ENCODE results near the gene CLEC4M.
A peak's percentile ranks its signal among the peaks of the same experiment; 100 is the strongest.

CLEC4M gene, protein sequence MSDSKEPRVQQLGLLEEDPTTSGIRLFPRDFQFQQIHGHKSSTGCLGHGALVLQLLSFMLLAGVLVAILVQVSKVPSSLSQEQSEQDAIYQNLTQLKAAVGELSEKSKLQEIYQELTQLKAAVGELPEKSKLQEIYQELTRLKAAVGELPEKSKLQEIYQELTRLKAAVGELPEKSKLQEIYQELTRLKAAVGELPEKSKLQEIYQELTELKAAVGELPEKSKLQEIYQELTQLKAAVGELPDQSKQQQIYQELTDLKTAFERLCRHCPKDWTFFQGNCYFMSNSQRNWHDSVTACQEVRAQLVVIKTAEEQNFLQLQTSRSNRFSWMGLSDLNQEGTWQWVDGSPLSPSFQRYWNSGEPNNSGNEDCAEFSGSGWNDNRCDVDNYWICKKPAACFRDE

DNA sequence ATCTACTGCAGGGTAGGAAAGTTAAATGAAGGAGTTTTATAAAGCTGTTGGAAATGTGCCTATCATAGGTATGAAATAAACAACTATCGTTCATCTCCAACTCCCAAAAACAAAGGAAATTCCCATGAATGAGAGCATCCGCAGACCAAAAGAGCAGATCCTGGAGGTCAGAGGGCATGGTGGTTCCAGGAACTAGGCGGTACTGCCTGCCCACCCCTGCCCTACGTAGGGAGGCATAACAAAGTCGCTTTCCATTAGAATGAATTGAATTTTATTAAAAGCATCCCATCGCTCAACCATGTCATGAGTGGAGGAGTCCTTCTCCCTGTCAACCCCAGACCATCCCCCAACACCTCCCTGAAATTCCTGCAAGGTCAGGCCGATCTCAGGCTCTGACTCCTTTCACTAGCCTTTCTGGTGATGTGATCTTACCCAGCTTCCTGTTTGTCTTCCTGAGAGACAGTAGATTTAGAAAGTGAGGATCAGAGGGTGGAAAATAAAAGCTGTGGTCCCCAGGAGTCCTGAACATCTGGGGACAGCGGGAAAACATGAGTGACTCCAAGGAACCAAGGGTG is at the start of gene CLEC4M:
TSS of gene CLEC4M (plus strand) at position 525 of the 575 bp plus-strand sequence. CDS start at position 549, 24 bp downstream.
- no peak for DNase-seq

DNA sequence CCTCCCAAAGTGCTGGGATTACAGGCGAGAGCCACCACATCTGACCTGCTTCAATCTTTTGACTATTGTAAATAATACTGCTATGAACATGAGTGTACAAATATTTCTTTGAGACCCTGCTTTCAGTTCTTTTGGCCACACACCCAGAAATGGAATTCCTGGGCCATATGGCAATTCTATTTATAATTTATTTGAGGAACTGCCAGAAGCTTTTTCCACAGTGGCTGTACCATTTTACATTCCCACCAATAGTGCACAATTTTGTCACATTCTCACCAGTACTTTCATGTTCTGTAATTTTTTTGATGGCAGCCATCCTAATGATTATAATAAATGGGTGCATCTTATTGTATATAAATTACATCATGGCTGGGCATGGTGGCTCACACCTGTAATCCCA is 47.4 kb upstream of the CLEC4M start:
- DNase-seq = no peak

DNA sequence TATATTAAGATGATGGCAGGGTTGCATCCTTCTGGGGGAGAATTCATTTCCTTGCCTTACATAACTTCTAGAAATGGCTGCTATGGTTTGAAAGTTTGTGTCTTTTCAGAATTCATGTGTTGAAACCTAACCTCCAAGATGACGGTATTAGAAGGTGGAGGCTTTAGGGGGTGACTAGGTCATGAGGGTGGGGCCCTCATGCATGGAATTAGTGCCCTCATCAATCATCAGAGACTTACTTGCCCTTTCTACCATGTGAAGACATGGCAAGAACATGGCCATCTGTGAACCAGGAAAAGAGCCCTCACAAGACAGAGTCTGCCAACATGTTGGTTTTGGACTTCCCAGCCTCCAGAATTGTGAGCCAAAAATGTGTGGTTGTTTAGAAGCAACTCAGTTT is 46.3 kb upstream of the CLEC4M start:
- no peak for DNase-seq

DNA sequence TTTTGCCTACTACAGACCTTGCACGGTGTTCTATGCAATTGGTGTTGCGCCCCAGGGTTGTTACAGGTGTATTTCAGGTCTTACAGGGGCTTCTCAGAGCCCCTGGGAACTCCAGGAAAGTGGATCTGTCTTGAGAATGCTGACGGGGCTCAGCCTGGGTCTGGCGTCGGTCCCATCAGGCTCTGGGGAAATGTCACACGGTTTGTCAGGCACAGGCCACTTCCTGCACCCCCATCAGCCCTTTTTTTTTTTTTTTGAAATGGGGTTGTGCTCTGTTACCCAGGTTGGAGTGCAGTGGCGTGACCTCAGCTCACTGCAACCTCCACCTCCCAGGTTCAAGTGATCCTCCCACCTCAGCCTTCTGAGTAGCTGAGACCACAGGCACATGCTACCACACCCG is 44.4 kb upstream of the CLEC4M start:
- DNase-seq = no peak

DNA sequence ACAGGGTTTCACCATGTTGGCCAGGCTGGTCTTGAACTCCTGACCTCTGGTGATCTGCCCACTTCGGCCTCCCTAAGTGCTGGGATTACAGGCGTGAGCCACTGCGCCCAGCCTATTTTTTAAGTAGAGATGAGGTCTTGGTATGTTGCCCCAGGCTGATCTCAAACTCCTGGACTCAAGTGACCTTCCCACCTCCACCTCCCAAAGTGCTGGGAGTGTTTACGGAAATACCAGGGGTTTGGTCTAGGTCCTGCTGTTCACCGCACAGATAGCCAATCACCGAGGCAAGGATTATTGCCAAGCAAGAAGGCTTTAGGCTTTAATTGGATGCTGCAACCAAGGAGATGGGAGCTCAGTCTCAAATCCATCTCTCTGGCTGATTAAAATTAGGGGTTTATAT is 42.7 kb upstream of the CLEC4M start:
- DNase-seq = peak; percentile 13

DNA sequence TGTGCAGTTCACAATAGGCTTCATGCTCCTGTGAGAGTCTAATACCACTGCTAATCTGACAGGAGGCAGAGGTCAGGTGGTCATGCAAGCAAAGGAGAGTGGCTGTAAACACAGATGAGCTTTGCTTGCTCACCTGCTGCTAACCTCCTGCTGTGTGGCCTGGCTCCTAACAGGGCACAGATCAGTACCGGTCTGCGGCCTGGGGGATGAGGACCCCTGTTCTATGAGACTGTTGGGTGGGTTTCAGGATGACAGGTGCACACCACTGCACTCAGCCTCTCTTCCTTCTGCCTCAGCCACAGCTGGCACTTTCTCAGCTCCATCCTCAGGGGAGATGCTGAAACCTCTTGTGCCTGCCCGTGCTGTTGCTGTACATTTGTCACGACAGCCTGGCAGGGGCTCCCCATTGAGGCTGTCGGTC is 40.8 kb upstream of the CLEC4M start:
- DNase-seq = peak; percentile 61

DNA sequence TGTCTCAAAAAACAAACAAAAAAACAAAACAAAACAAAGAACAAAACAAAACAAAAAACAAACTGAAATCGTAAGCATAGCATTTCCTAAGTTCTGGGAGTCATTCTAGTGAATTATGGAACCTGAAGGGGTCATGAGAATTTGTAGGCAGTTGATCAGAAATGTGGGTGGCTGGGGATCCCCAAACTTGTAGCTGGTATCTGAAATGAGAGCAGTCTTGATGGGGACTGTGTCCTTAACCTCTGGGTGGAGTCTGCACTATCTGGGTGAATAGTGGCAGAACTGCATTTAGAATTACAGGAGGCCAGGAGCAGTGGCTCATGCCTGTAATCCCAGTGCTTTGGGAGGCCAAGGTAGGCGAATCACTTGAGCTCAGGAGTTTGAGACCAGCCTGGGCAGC is 37.3 kb upstream of the CLEC4M start:
- DNase-seq = no peak

DNA sequence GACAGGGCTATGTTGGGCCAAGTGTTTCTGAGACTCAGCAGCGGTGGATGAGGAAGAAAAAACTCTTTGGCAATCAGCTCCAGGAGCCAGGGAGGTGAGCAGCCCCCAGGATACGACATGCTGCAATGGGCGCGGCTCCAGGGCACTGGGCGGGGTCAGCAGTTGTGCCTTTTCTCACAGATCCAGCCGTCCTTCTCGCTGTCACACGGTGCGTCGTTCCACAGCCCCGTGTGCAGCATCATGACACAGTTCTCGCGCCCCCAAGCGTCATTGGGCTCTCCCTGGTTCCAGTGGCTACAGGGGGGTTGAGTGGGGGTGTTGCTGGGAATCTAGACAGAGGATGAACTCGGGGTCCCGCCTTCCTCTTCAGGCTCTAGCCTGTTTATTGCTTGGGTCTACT is 33.8 kb upstream of the CLEC4M start:
- DNase-seq = peak; percentile 25

DNA sequence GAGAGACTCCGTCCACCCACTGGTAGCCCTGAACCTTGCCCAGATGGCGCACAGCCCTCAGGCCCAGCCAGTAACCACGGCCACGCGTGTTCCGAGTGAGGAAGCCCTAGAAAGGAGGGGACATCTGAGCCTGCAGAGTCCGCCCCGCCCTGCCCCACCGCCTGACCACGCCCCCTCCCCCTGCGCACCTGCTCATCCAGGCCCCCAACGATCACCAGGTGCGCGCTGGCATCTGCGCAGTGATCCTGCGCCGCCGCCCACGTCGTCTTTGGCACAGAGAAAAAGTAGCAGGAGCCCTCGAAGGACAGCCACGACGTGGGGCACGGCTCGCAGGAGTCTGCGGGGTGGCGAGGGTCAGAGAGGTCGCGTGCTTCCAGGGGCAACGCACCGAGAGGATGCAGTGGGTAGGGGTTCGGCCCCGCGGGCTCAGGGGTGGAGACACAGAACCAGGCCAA is 33.2 kb upstream of the CLEC4M start:
- peak; percentile 61 for DNase-seq

DNA sequence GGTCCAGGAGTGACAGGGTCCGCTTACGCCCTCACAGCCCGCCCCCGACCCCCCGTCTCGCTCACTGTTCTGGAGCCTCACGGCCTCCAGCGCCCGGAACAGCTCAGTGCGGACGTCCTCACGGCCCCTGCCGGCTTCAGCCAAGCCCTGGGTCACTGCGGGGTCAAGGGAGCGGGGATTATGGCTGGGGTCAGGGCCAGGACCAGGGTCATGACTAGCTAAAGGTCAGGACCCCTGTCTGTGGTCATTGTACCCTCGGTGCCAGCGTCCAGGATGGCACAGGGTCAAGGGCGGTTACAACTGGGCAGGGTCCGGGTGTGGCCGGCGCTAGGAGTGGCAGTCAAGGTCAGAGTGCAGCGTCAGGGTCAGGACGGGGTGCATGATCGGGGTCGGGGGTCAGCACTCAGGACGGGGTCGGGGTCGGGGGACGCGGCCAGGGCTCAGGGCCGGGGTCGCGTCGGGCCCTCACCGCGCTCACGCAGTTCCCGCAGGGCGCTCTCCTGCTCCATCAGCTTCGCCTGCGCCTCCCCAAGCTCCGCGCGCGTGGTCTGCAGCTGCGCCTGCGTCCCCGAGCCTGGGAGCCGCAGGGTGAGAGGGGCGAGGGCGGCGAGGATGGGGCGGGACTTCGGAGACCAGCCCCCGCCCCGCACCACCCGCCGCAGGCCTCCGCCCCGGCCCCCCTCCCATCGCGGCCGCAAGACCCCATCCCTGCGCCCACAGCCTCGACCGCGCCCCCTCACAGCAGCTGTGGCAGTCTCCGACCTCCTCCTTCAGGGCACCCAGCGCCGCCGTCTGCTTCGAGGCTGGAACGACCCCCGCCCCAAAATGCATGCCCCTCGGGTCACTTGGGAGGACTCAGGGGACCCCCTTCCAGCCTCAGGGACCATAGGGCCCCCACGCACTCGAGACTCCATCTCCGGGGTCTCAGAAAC is 32.5 kb upstream of the CLEC4M start:
- DNase-seq = no peak

DNA sequence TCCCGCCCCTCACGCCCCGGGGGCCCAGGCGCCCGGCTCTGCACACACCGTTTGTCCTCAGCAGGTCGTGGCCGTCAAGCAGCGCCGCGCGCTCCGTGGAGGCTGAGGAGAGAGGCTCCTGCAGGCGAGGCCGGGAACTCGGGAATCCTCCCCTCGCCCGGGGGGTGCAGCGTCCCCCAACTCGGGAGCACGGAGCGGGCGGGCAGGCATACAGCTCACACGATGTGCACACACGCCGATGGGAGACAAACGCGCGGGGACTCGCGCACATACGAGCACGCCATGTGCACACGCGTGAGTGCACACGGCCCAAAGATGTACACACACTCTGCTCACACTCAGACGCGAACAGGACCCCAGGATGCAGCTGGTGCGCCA is 31.8 kb upstream of the CLEC4M start:
- DNase-seq = no peak

DNA sequence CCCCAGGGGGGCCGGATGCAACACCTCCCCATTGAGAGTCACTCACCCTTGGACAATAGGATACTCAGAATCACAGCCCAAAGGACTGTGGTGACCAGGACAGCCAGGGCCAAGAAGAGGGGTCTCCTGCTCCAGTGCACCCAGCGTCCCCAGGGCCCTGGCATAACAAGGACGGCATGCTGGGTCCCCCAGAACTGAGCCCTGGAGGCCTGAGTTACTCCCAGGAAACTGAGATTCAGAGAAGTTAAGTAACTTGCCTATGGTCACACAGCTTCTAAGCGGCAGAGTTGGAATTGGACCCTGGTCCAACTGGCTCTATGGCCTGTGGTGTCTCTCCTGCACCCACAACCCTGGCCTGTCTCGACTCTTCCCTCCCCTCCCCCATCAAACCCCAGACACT is 31.4 kb upstream of the CLEC4M start:
- no peak for DNase-seq

DNA sequence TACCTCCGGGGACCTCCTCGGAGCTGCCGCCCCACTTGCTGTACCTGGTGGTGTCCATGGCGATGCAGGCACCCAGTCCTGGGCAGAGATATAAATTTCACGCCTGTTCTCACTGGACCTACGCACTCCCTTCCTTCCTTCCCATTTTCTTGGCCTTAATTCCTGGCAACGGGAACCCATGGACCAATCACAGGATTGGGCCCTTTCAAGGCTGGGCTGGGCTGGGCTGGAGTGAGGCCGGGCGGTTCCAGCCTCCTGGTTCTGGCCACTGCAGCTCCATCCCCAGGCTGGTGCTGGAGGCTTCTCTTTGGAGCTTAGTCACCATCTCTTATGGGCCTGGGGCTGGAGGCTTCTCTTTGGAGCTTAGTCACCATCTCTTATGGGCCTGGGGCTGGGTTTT is 31.0 kb upstream of the CLEC4M start, which contains the start of gene CLEC4G:
TSS of gene CLEC4G (minus strand) at position 66 of the 400 bp plus-strand sequence. CDS start at position 58, 8 bp downstream.
- DNase-seq = no peak

DNA sequence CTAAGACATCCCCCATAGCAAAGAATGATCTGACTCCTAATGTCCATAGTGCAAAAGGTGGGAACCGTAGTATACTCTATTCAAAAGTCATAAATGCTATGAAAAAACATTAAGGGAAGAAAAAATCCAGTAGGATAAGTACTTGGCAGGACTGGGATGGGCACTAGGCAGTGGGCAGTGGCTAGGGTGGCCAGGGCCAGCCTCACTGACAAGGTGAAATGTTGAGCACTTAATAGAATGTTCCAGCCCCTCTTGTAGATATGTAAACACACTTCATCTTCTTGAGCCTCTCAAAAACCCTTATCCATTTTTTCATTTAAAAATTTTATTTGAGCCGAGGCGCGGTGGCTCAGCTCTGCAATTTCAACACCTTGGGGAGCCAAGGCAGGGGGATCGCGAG is 29.7 kb upstream of the CLEC4M start:
- DNase-seq = no peak

DNA sequence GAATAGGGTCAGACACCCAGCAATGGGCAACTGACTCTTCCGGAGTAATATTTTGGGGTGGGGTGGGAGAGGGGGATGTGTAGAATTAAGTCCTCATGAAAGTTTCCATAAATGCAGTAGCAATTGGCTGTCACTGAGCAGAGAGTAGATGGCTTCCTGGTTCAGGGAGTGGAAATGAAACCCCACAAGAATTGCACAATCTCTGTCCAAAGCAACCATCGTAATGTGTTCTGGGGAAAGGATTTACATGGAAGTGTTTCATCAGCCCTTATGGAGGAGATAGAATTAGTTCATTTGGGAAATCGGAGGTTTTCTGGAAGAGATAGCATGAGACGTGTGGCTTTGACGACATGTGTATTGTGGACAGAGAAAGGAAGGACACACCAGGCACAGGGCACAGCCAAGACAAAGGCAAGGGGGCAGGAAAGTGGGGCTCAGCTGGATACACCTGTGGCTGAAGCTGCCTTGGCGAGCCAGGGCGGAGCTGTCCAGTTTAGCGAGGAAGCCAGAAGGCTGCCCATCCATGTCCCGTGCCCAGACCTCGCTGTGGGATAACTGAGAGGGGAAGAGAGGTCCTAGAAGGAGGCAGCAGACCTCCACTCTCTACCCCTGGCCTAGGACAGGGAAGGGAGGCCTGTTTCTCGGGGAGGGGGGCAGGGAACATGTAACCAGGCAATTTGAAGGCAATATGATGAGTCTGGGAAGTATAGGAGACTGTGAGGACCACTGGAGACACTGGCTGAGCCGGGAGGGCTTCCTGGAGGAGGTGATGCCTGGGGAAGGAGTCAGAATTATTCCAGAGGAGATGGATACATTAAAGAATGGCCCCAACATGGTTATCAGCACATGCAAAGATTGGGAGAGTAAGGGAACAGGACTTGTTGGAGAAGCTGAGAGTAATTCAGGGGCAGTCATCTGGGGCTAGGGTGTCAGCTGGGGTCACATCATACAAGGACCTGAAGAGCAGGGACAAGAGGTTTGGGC is 28.5 kb upstream of the CLEC4M start:
- no peak for DNase-seq

DNA sequence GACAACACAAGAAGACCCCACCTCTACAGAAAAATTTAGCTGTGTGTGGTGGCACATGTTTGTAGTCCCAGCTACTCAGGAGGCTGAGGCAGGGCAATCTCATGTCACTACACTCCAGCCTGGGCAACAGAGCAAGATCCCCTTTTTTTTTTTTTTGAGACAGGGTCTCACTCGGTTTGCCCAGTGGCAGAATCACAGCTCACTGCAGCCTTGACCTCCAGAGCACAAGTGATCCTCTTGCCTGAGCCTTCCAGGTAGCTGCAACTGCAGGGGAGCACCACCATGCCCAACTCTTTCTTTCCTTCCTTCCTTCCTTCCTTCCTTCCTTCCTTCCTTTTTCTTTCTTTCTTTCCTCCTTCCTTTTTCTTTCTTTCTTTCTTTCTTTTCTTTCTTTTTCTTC is 26.9 kb upstream of the CLEC4M start:
- no peak for DNase-seq

DNA sequence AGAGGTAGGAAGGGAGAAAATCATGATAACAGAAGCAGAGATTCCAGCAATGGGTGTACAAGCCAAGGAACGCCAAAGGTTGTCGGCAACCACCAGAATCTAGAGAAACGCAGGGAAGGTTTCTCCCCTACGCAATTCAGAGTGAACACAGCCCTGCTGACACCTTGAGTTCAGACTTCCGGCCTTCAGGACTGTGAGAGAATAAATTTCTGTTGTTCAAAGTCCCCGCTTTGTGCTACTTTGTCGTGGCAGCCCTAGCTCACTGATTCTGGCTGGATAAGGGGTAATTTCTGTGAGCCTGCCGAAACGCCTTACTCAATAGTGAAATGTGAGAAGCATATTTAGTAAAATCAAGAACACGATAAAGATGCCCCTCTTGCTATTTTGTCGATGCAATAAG is 25.8 kb upstream of the CLEC4M start:
- DNase-seq = no peak

DNA sequence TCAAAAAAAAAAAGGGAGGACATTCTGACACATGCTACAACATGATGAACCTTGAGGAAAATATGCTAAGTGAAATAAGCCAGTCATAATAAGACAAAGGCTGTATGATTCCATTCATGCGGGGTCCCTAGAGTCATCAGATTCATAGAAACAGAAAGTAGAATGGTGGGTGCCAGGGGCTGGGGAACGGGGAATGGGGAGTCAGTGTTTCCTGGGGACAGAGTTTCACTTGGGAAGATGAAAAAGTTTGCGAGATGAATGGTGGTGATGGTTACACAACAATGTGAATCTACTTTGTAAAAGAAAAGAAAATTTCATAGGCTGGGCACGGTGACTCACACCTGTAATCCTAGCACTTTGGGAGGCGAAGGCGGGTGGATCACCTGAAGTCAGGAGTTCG is 25.0 kb upstream of the CLEC4M start:
- DNase-seq = no peak

DNA sequence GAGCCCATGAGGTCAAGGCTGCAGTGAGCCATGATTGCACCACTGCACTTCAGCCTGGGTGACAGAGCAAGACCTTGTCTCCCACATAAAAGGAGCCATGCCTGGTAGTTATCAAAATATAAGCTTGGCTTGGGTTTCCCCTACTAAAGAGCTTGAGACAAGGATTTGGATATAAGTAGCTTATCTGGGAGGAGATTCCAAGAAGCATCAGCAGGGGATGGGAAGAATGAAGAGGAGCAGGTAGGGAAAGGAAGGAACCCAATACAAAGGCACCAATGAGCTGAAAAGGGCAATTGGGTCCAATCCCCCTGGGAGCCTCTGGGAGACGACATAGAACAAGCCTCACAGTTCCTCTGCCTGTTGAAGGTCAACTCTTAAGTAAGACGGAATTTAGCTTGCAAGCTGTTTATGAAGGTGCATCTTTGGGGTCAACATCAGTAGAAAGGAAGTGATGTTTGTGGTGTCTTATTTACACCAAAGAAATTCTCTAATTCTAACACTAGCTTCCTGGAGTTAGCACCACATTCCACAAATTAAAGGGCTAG is 23.8 kb upstream of the CLEC4M start:
- no peak for DNase-seq

DNA sequence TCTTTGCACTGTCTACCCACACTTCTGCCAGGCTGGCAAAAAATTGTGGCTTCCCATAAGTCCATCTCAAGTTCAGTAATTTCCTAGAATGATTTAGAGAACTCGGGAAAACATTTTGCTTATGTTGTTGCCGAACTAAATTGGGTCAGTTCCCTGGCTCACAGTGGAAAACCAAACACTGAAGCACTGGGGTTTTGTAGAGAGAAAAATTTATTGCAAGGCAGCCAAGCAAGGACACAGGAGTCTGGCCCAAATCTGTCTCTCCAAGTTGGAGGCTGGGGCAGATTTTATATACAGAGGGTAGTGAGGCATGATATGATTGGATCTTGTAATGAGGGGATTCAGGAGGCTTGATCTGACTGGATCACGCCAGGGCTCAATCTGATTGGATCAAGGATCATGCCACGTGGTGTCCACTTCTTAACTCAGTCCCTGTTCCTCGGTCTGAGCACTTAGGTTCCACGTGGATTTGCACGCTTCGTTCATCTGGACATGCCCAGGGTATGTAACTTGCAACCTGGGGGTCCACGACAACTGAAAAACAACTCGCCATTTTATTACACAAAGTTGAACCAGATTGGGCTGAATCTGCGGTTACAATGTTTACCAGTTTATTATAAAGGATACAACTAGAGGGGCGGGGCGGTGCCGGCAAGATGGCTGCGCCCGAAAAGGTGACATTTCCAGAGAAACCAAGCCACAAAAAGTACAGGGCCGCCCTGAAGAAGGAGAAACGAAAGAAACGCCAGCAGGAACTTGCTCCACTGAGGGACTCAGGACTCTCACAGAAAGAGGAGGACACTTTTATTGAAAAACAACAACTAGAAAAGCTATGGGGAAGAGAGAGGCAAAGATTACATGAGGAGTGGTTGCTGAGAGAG is 23.0 kb upstream of the CLEC4M start:
- DNase-seq = no peak

DNA sequence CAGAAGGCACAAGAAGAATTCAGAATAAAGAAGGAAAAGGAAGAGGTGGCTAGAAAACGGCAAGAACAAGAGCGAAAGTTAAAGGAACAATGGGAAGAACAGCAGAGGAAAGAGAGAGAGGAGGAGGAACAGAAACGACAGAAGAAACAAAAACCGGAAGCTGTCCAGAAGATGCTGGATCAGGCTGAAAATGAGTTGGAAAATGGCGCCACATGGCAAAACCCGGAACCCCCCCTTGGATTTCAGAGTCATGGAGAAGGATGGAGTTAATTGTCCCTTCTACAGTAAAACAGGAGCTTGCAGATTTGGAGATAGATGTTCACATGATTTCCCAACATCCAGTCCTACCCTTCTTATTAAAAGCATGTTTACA is 22.4 kb upstream of the CLEC4M start:
- no peak for DNase-seq

Data from NCI-H69 (cell line).